ENCODE measurements around the gene HIBCH.
"Not testable (repeated sequence)": the region's sequence is repeated elsewhere in the genome, so short reads cannot be mapped to it uniquely, and the experiment has no call there.

Gene HIBCH

DNA sequence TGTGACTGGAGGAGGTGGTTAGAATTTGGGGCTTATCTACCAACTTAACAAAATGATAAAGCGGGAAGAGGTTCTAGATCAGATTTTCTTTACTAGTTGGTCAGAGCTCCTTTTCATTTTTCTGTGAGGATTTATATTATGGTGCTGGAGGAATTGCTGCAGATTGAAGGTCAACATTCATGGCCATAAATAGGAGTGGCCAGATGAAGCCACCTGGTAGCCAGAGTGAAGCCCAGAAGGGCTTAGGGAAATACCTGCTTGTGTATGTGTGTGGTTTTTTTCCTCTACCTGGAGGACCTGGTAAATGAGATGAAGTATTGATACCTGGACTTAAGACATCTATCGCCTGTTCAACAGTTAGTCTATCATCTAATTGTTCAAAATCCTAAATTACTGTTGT, 134.2 kb downstream of the HIBCH start:
- no peak for FAIRE-seq

DNA sequence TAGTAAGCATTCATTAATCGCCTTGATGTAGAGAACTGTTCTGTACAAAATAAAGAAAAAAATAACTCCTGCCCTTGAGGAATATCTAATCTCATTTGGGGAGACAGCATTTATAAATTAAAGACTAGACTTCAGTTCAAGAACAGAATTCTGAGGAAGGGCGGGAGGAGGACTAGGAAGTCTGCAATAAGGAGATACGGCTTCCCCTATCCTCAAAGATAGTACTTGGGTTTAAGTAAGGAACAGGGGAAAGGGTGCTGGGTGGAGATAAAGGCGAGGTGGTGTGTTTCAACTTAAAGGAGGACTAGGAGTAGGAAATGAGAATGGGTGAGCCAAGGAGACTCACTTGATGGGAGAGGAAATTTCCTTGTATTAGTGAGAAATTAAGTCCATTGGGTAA, 135.2 kb downstream of the HIBCH start:
- FAIRE-seq, result no peak

- no peak for FAIRE-seq
These were observed 136.1 kb downstream of the HIBCH start for GRCh38 chr2:190183539-190183938.

DNA sequence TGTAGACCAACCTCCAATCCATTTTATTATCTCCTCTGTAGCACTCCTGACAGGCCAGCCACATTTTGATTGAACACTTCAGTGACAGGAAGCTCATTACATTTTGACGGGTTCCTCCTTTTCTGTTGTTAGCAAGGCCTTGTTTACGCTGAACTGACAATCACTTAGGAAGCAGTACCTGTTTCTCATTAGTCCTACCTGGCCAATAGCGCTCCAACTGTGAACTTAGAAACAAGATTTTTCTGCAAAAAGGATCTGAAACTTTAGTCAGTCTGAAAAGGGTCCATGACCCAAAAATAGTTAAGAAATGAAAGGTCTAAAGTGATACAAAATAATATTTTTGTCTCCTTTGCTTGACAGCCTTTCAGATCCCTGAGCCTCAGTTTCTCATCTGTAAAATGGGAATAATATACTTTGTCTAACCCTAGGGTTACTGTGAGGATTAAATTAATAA, 137.5 kb downstream of the HIBCH start:
- no peak for FAIRE-seq

DNA sequence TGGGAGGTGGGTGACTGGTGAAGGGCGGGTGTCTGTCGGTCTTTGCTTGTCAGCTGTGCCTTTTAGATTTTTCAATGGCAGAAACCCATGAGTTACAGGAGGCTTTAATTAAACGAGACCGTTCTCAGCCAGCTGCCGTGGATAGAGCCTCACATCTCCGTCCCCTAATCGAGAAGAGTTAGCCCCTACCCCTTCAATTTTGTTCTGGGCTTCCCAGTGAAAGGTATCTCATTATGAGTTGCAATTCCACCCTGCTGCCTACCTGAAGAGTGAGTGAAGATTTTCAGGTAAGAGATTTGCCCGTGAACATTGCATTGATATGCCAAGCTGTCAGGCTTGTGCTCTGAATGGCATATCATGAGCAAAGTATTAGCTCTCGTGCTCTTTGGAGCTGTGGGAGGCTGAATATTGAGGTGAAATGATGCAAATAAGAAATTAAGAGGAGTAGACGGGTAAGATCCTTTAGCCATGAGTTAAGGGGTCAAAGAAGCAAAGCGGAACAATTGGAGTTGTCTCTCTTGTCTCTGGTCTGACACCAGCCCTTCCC, 138.4 kb downstream of the HIBCH start:
- FAIRE-seq, result no peak

- FAIRE-seq, result no peak
These were observed 139.1 kb downstream of the HIBCH start for GRCh38 chr2:190180313-190181122.

GRCh38 chr2:190179754-190180312, 139.8 kb downstream of the HIBCH start:
- no peak for FAIRE-seq

DNA sequence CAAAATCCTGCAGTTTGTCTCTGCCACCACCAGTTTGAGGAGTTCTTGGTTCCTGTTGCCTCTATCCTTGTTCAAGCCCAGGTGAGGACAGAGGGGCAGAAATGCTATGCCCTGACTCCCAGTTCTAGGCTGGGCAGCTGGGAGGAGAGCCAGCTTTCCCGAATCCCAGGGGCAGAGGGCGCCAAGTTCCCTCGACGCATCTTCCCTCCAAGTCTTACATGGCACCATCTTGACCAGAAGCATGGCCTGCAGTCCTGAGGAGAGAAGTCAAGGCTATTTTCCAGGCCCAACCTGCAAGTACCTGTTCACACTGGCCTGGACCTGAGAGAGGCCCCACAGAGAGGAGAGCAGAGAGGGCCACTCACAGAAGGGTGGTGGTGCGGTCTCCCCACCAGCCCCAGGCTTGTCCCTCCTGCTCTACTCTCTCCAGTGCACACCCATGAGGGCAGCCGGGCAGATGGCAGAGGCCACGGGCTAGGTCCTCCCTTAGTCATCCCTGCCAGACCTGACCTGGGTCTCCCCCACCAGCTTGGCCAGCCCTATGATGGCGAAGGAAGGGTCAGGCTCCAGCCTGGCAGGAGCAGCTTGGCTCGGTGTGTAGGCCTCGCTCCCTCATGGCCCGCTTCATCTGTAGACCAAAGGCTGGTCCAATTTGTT, 141.4 kb downstream of the HIBCH start:
- FAIRE-seq, result no peak

DNA sequence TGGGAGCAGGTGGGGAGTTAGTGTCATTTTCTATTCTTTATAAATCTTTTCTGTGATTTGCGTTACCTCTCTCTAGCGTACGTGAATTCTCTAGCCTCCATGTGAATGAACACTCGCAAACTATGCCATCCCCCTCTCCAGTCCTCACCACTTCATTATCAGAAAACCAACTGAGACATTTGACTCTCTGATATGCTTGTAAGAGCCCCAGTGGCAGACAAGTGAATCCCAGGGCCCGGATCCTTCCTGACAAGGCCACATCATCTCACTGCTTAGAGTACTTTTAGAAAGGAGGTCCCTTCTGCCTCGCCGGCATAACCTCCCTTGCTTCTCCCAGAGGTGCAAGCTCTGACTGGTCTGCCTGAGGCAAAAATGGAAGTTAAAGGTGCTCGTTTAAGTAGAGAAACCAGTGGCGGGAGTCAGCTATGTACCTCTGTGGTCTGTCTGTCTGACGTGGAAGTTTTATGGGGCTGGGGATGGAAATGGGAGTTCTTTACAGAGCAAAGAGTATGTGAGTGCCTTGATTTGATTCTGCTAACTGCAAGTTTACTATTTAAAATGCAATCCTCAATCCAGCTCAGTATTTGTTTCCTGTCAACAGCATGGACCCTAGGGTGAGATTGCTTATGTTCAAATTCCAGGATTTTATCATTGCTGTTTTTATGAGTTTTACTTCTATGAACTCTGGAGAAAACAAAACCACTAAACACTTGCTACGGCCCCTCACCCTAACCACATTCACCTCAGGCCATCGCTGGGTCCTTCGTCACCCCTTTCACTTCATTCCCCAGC, 142.2 kb downstream of the HIBCH start:
- no peak for FAIRE-seq

GRCh38 chr2:190173392-190173791, 146.2 kb downstream of the HIBCH start:
- peak; percentile 79 for FAIRE-seq

DNA sequence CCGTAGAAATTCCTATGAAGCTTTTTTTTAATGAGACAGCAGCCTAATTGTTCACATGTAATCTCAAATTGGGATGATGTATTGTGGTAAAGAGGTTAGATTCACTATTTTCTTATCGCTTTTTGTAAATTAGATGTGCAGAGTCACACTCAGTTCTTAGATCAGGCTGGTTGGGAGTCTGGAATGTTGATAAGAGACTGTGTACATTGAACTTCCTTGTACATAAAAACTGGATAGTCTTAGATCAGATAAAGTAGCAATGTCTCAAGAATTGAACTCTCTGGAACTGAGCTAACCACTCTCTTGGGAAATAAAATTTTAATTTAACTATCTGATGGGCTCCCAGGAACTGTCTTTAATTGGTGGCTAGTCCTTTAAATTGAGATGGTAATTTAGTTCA, 149.0 kb downstream of the HIBCH start:
- FAIRE-seq, result no peak

- FAIRE-seq, result no peak
These were observed 150.2 kb downstream of the HIBCH start for GRCh38 chr2:190169221-190170072.

DNA sequence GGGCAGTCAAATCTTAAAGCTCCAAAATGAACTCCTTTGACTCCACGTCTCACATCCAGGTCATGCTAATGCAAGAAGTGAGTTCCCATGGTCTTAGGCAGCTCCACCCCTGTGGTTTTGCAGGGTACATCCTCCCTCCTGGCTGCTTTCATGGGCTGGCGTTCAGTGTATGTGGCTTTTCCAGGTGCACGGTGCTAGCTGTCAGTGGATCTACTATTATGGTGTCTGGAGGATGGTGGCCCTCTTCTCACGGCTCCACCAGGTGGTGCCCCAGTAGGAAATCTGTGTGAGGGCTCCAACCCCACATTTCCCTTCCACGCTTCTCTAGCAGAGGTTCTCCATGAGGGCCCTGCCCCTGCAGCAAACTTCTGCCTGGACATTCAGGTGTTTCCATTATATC, 151.9 kb downstream of the HIBCH start:
- FAIRE-seq, result no peak

DNA sequence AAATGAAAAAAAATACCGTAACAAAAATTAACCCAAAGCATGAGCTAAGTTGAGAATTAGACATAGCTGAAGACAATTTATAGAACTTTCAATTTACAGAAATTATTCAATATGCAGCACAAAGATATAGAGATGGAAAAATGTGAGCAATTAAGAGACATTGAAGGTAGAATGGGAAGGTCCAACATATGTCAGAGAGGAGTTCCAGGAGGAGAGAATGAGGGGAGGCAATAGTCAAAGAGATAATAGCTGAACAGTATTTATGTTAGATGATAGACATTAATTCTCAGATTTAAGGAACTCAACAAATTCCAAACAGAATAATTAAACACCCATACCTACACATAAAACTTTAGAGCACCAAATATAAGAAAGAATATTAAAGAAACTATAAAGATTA, 154.1 kb downstream of the HIBCH start:
- FAIRE-seq, result no peak

- no peak for FAIRE-seq
These were observed 156.8 kb downstream of the HIBCH start for GRCh38 chr2:190162851-190163250.

DNA sequence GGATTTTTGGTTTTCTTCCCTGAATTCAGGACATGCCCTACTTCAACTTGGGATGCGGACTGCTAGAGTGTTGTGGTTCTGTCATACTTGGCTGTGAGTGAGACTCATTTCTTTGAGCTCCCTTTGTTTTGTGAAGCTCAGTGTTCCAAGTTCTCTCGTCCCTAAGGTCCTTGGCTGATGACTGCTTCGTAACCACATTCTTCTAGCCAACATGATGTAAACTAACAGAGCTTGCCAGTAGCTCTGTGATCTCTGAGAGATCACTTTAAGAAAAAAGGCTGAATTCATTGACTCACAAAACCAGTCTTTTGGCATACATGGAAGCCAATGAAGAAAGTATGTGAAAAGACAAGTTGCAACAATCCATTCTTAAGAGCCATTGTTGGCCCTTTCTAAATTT, 160.2 kb downstream of the HIBCH start:
- FAIRE-seq, result no peak

- no peak for FAIRE-seq
These were observed 160.7 kb downstream of the HIBCH start for GRCh38 chr2:190158798-190159434.

GRCh38 chr2:190157613-190158528, 161.8 kb downstream of the HIBCH start:
- not testable (repeated sequence) for FAIRE-seq

GRCh38 chr2:190156530-190157212, 163.0 kb downstream of the HIBCH start:
- FAIRE-seq, result no peak
